Inflammatory macrophage (primary cell): Measurements from ENCODE around the gene MDH2.
"Not testable (repeated sequence)": the region's sequence is repeated elsewhere in the genome, so short reads cannot be mapped to it uniquely, and the experiment has no call there.

ENCODE experiments used
- DNase-seq, 2 donors: peaks; one replicate each; pipeline ENCODE4 v3.0.0-alpha.2; 2020 to 2022

Gene MDH2

GRCh38 chr7:76048668-76048988, 722 bp downstream of the MDH2 start:
- DNase-seq = no peak

GRCh38 chr7:76049295-76049694, 1.4 kb downstream of the MDH2 start:
- DNase-seq = no peak

- no peak for DNase-seq
Measured at GRCh38 chr7:76050545-76050944, 2.6 kb downstream of the MDH2 start.

- DNase-seq = no peak
Measured at GRCh38 chr7:76051840-76052239, 3.9 kb downstream of the MDH2 start.

- DNase-seq = not testable (repeated sequence)
Measured at GRCh38 chr7:76052681-76053080, 4.8 kb downstream of the MDH2 start.

GRCh38 chr7:76053461-76053860, 5.6 kb downstream of the MDH2 start:
- no peak for DNase-seq

- no peak for DNase-seq
Measured at GRCh38 chr7:76054123-76055120, 6.5 kb downstream of the MDH2 start.

GRCh38 chr7:76056241-76056640, 8.3 kb downstream of the MDH2 start:
- no peak for DNase-seq

- no peak for DNase-seq
Measured at GRCh38 chr7:76057103-76057812, 9.4 kb downstream of the MDH2 start.

- DNase-seq = no peak
Measured at GRCh38 chr7:76057813-76058145, 9.9 kb downstream of the MDH2 start.

GRCh38 chr7:76058745-76059144, 10.8 kb downstream of the MDH2 start:
- DNase-seq = not testable (repeated sequence)

GRCh38 chr7:76060842-76061241, 12.9 kb downstream of the MDH2 start:
- DNase-seq = no peak

- no peak for DNase-seq
Measured at GRCh38 chr7:76062254-76062653, 14.3 kb downstream of the MDH2 start.

- no peak for DNase-seq
Measured at GRCh38 chr7:76063114-76063513, 15.2 kb downstream of the MDH2 start.

- DNase-seq = no peak
Measured at GRCh38 chr7:76063525-76063924, 15.6 kb downstream of the MDH2 start.

- DNase-seq = no peak
Measured at GRCh38 chr7:76064208-76064970, 16.5 kb downstream of the MDH2 start.

- DNase-seq = no peak
Measured at GRCh38 chr7:76065016-76065612, 17.2 kb downstream of the MDH2 start.

GRCh38 chr7:76066716-76067503, 19.0 kb downstream of the MDH2 start:
- DNase-seq = no peak

GRCh38 chr7:76069238-76069638, 21.3 kb downstream of the MDH2 start:
- DNase-seq = peak; percentile 77 to 80

- DNase-seq = no peak
Measured at GRCh38 chr7:76071316-76072242, 23.7 kb downstream of the MDH2 start.
